Stimulated activated CD4-positive, alpha-beta T cell treated with anti-CD3 and anti-CD28 coated beads, TNF-alpha, amount 100 ng/mL, for 24 hours (primary cell): ENCODE measurements around the gene COG4.

ENCODE experiments used
- DNase-seq, 3 experiments: peaks; one replicate each; pipeline ENCODE4 v3.0.0-alpha.2; 2020; ENCODE audit warnings: low read depth in 3 of 3

Gene COG4

DNA sequence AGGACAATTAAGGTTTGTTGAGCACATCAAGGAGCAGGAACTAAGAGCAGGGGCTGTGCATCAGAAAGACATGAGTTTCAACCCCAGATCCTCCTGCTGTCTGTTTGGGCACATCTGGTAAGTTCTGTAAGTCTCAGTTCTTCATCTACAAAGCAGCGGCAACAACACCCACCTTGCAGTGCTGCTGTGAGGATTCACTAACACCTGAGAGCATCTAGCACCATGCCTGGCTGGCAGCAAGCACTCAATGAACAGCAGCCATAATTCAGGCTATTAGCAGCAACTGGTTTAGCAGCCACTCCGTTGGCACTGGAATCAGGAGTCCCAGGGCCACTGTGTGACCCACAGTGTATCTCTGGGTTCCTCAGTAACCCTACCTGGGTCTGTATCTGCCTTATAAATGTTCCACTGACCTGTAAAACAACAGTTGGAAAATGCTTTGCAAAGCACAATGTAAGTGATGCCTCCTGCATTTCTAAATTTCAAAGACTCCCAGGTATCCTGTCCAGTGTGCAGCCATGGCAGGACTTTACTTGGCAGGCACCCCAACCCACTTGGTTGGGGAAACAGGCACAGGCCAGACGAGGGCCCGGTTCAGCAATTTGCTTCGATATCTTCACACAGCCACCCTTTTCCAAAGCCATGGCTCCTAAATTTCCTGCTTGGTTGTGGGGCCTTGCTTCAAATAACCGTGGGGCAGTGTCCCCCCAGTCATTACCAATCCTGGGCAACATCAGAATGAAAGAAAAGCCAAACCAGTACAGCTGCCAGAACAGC, 88.7 kb downstream of the COG4 start:
- no peak for DNase-seq

DNA sequence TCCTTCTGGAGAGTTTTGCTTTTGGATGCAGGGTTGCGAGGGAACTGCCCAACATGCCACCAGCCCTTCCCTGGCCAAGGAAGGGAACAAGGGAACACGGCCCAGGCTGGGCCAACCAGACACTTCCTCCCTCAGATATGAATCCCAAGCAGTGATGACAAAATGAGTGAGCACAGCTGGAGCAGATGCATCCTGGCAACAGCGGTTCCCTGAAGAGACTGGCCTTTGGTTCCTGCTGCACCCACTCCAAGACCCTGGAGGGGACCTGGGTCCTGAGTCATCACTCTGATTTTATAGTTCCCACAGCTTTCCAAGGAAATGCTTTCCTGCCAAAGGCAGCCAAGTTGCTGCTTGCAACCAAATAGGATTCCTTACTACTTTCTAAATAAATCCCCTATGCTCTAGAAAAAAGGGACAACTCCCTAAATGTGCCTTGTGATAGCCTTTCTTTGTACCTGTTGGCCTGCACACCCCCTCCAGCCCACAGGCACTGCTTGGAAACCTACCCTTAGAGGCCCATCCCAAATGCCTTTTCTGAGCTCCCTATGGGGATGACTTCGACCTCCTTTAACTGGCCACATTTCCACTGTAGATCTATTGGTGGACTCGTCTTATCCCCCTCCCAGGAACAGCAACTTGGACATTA, 89.8 kb downstream of the COG4 start:
- DNase-seq, result no peak

DNA sequence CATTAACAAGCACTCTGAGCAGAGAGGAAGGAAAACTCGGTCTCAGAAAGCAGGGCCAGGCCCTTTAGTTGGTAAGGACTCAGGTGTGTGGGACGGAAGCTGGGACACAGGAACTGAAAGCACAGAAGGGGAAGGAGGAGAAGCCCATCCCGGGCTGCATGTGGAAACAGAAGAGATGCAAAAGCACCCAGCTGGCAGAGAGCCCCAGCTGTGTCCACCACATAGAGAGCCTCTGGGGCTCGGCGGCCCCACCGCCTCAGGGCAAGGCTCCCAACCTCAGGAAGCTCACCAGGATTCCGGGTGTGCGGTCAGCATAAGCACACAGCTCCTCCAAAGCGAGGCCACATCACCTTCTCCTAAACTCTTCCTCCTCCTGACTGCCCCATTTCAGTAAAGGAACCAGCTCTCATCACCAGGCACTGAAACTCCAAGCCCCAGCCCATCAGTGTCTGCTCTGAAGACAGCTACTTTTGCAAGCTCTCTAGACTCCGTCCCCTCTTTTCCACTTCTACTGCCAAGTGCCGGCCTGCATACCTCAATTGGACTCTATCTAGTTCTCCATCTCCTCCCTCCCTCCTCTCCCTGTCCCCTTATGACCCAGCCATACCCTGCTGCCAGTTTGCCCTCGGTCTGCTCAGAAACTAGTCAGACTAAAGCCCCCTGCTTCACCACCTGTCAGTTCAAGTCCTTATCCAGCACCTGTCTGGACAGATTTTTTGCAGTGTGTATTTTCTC, 90.5 kb downstream of the COG4 start:
- no peak for DNase-seq

DNA sequence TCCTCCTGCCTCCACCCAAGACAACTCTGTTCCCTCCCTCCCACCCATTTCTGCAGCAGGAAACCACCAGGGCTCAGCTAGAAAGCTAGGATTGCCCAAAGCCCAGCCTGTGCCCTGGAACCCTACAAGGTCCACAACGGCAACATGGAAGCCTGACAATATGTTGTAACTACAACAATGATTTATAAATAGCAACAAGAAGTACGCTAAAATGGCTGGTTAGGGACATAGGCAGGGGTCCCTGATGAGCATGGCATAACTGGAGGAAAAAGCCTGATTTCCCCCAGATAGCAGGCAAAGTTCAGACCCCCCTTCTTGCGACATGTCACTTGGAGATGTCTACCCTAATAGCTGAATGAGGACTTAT, 91.0 kb downstream of the COG4 start:
- DNase-seq, result no peak

DNA sequence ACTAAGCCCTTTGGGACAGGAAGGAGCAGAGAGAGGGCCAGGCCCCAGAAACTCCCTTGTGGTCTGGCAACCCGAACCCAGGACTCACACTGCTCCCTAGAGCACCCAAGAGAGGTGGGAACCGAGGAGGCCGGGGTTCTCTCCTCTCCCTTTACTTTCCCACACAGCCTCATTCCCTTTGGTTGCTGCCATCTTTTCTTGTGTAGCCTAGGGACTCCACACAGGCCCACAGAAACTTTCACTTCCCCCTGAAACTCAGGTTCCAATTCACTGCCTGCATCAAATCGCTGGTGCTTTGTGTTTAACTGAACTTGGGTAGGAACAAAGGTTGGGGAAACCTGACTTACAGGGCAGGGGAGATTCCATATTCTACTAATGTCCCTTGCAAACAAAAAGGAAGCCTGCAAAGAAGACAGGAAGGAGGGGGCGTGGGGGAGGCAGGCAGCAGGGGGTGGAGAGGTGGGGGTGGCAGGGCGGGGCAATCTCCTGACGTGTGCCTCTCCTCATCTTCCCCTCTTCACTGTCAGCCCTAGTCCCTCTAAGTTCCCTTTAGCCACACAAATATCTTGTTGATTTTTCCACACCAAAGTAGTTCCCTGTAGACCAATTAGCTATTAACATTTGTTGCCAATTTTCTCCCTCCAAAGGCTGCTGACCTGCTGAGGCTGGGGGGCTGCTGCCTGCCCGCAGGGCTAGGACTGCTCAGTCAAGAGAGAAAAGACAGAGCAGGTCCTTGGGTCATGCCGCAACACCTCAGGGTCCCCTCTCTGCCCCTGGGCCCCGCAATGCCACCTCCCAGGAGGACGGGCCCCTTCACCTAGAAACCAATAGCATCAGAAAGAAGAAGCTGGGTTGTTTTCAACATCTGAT, 92.5 kb downstream of the COG4 start:
- DNase-seq, result peak in 2 of 3 experiments; percentile 38 to 53
